HL-60 (cell line): ENCODE results near the gene CNGB1.

ENCODE experiments used
- DNase-seq, 2 experiments: peaks; one replicate each; pipeline ENCODE4 v3.0.0-alpha.2; 2010 to 2020; ENCODE audit warnings: low read depth in 1 of 2, low spot score in 1 of 2
- H3K27ac ChIP-seq: fragments of 250-450 bp; sonication (Bioruptor Pico); replicated peaks from 2 replicates; pipeline ENCODE4 v1.5.1; 2020; ENCODE audit warnings: mild to moderate bottlenecking, moderate library complexity
- H3K27me3 ChIP-seq: fragments of 250-450 bp; sonication (Bioruptor Pico); 2 replicates; pipeline ENCODE4 v1.5.1; 2021; ENCODE audit warnings: mild to moderate bottlenecking, moderate library complexity; ENCODE audit not compliant: insufficient read depth, poor library complexity, severe bottlenecking
- H3K4me3 ChIP-seq: replicated peaks from 2 replicates; pipeline ENCODE4 v1.5.1; 2011; ENCODE audit warnings: mild to moderate bottlenecking, control low read depth, low read length; ENCODE audit not compliant: insufficient read depth
- CTCF ChIP-seq: IDR thresholded peaks from one replicate; pipeline ENCODE4 v1.5.1; 2011; ENCODE audit warnings: low read length, control low read depth, inconsistent platforms; ENCODE audit not compliant: insufficient read depth
- GABPA ChIP-seq: IDR thresholded peaks from 2 replicates; pipeline ENCODE4 v1.6.1; 2012; ENCODE audit warnings: low read depth
- POLR2AphosphoS5 ChIP-seq: IDR thresholded peaks from 2 replicates; pipeline ENCODE4 v1.6.1; 2012; ENCODE audit warnings: low read depth
- REST ChIP-seq: IDR thresholded peaks from 2 replicates; pipeline ENCODE4 v1.6.1; 2012; ENCODE audit warnings: low read depth; ENCODE audit not compliant: insufficient replicate concordance
- SPI1 ChIP-seq: IDR thresholded peaks from 2 replicates; pipeline ENCODE4 v1.6.1; 2012; ENCODE audit warnings: low read depth, mild to moderate bottlenecking, borderline replicate concordance

CNGB1 gene

DNA sequence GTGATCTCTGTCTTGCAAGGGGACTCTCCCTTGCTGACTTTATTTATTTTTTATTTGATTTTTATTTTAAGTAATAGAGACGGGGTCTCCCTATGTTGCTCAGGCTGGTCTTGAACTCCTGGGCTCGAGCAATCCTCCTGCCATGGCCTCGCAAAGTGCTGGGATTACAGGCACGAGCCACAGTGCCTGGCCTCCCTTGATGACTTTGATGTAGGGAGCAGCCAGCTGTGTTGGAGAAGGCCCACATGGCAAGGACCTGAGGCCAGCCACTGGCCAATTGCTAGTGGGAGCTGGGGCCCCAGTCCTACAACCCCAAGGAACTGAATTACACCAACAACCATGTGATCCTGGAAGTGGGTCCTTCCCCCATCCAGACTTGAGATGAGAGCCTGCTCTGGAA is 81.8 kb downstream of the CNGB1 start:
- no peak overlapping the region for H3K4me3 ChIP-seq
- no peak for DNase-seq
- TF ChIP-seq REST (no peak), GABPA (no peak), CTCF (no peak)
- H3K27me3 ChIP-seq, result peaks cover 10% of the 10 kb centered on the region
- no peak overlapping the region for H3K27ac ChIP-seq

DNA sequence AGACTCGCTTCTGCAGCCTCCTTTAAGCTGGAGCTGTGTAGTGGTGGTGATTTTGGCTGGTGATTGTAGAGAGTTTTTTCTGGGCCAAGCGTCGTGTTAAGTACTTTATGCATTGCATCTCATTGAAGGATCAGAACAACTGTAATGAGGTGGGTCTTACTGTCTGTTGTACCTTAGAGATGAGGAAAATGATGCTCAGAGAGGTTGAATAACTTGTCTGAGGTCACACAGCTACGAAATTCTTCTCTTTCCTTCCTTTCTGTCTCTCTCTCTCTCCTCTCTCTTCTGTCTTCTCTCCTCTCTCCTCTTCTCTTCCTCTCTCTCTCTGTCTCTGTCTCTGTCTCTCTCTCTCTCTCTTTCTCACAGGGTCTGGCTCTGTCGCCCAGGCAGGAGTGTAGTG is 82.8 kb downstream of the CNGB1 start:
- H3K27ac ChIP-seq, result no peak overlapping the region
- H3K27me3 ChIP-seq, result peaks cover 16% of the 10 kb centered on the region
- DNase-seq, result no peak
- TF ChIP-seq CTCF, result no peak
- TF ChIP-seq POLR2AphosphoS5, result no peak
- no peak for TF ChIP-seq GABPA
- no peak for TF ChIP-seq REST
- TF ChIP-seq SPI1, result no peak
- H3K4me3 ChIP-seq, result no peak overlapping the region

GRCh38 chr16:57887711-57888110 is 83.2 kb downstream of the CNGB1 start:
- DNase-seq, result no peak
- Histone ChIP-seq H3K27ac (no peak overlapping the region), H3K4me3 (no peak overlapping the region), H3K27me3 (peaks cover 19% of the 10 kb centered on the region)
- TF ChIP-seq REST, result no peak
- TF ChIP-seq GABPA, result no peak
- TF ChIP-seq CTCF, result no peak
- no peak for TF ChIP-seq POLR2AphosphoS5
- no peak for TF ChIP-seq SPI1
